OCI-LY3 (cell line): ENCODE results near the gene KRTAP13-2.

ENCODE experiments used
- CTCF ChIP-seq: fragments of 200-600, 300-600 bp; sonication (generic); IDR thresholded peaks from 2 replicates; pipeline ENCODE4 v1.5.1; 2014; ENCODE audit warnings: antibody characterized with exemption, low read length, low read depth
- EZH2phosphoT487 ChIP-seq: fragments of 200-600 bp; shearing (Covaris generic); IDR thresholded peaks from 2 replicates; pipeline ENCODE4 v1.6.1; 2018; ENCODE audit warnings: antibody characterized with exemption, mixed run types, low read depth

DNA sequence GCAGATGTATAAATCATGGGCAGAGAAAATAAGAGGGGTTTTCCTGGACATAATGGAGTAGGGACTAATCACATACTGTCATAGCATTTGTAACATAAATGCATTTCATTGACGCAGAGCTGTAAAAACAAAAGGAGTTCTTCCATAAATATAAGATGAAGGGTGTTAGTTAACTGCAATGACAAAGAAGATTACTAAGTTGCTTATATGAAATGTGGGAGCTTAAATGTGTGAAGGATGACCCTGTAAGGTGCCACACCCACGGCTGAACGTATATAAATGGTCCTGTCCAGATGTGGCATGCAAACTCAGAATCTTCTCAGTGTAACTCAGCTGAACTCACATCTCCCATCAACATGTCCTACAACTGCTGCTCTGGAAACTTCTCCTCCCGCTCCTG is 23.7 kb upstream of the KRTAP13-2 start, which contains the start of gene KRTAP13-1:
- no peak for TF ChIP-seq CTCF
- TF ChIP-seq EZH2phosphoT487 = no peak
